Measurements from ENCODE around the gene DDIT3.
"Not testable (repeated sequence)": the region's sequence is repeated elsewhere in the genome, so short reads cannot be mapped to it uniquely, and the experiment has no call there.

DDIT3 gene

GRCh38 chr12:57507796-57508195, 12.5 kb downstream of the DDIT3 start:
- H3K36me3 ChIP-seq (ENCODE audit: insufficient read depth, low read length) = peaks cover 81% of the 10 kb centered on the region
- H3K9ac ChIP-seq (ENCODE audit: low read depth, low read length); H3K27me3 ChIP-seq (ENCODE audit: insufficient read depth, low read length); H3K4me1 ChIP-seq (ENCODE audit: insufficient read depth, low read length); H3K4me3 ChIP-seq (ENCODE audit: low read length); H3K27ac ChIP-seq (ENCODE audit: low read depth, low read length); H3K9me3 ChIP-seq (ENCODE audit: insufficient read depth, low read depth, low read length): not testable (repeated sequence)
- WGBS = 99% methylated on average over 17 of the region's 28 CpGs

GRCh38 chr12:57506541-57506940, 13.8 kb downstream of the DDIT3 start:
- not testable (repeated sequence) for H3K4me3 ChIP-seq (ENCODE audit: low read length); H3K4me1 ChIP-seq (ENCODE audit: insufficient read depth, low read length); H3K9ac ChIP-seq (ENCODE audit: low read depth, low read length); H3K27me3 ChIP-seq (ENCODE audit: insufficient read depth, low read length); H3K27ac ChIP-seq (ENCODE audit: low read depth, low read length); H3K9me3 ChIP-seq (ENCODE audit: insufficient read depth, low read depth, low read length)
- peaks cover 81% of the 10 kb centered on the region for H3K36me3 ChIP-seq (ENCODE audit: insufficient read depth, low read length)
- WGBS = 96% methylated on average over 3 of the region's 4 CpGs

GRCh38 chr12:57502311-57502969, 17.9 kb downstream of the DDIT3 start:
- H3K9me3 ChIP-seq (ENCODE audit: insufficient read depth, low read depth, low read length); H3K4me3 ChIP-seq (ENCODE audit: low read length); H3K27me3 ChIP-seq (ENCODE audit: insufficient read depth, low read length); H3K9ac ChIP-seq (ENCODE audit: low read depth, low read length); H3K4me1 ChIP-seq (ENCODE audit: insufficient read depth, low read length); H3K27ac ChIP-seq (ENCODE audit: low read depth, low read length): not testable (repeated sequence)
- H3K36me3 ChIP-seq (ENCODE audit: insufficient read depth, low read length) = peaks cover 85% of the 10 kb centered on the region
- 97% methylated on average over 20 of the region's 22 CpGs for WGBS

GRCh38 chr12:57500213-57500612, 20.1 kb downstream of the DDIT3 start:
- Histone ChIP-seq H3K9me3 (ENCODE audit: insufficient read depth, low read depth, low read length) (no peaks in the 10 kb centered on the region), H3K4me1 (ENCODE audit: insufficient read depth, low read length) (no peaks in the 10 kb centered on the region), H3K36me3 (ENCODE audit: insufficient read depth, low read length) (peaks cover 88% of the 10 kb centered on the region), H3K9ac (ENCODE audit: low read depth, low read length) (no peak overlapping the region), H3K27me3 (ENCODE audit: insufficient read depth, low read length) (no peaks in the 10 kb centered on the region), H3K4me3 (ENCODE audit: low read length) (no peak overlapping the region), H3K27ac (ENCODE audit: low read depth, low read length) (no peak overlapping the region)
- WGBS = 96% methylated on average over 11 of the region's 11 CpGs

- peaks cover 76% of the 10 kb centered on the region for H3K36me3 ChIP-seq (ENCODE audit: insufficient read depth, low read length)
These were observed 21.7 kb downstream of the DDIT3 start for GRCh38 chr12:57498571-57498970.

GRCh38 chr12:57498132-57498502, 22.2 kb downstream of the DDIT3 start:
- Histone ChIP-seq H3K36me3 (ENCODE audit: insufficient read depth, low read length) (peaks cover 73% of the 10 kb centered on the region), H3K4me1 (ENCODE audit: insufficient read depth, low read length) (no peaks in the 10 kb centered on the region), H3K9me3 (ENCODE audit: insufficient read depth, low read depth, low read length) (no peaks in the 10 kb centered on the region), H3K4me3 (ENCODE audit: low read length) (no peak overlapping the region), H3K9ac (ENCODE audit: low read depth, low read length) (no peak overlapping the region), H3K27ac (ENCODE audit: low read depth, low read length) (no peak overlapping the region), H3K27me3 (ENCODE audit: insufficient read depth, low read length) (no peaks in the 10 kb centered on the region)
- WGBS = 93% methylated on average over 9 of the region's 9 CpGs

More at GRCh38 chr12:57498571-57498970, 21.7 kb downstream of the DDIT3 start:
- Histone ChIP-seq H3K9ac (ENCODE audit: low read depth, low read length) (no peak overlapping the region), H3K27me3 (ENCODE audit: insufficient read depth, low read length) (no peaks in the 10 kb centered on the region), H3K9me3 (ENCODE audit: insufficient read depth, low read depth, low read length) (no peaks in the 10 kb centered on the region), H3K4me3 (ENCODE audit: low read length) (no peak overlapping the region), H3K27ac (ENCODE audit: low read depth, low read length) (no peak overlapping the region), H3K4me1 (ENCODE audit: insufficient read depth, low read length) (no peaks in the 10 kb centered on the region)
- WGBS = 95% methylated on average over 4 of the region's 4 CpGs

GRCh38 chr12:57497223-57498131, 22.8 kb downstream of the DDIT3 start:
- Histone ChIP-seq H3K4me3 (ENCODE audit: low read length) (no peak overlapping the region), H3K4me1 (ENCODE audit: insufficient read depth, low read length) (no peaks in the 10 kb centered on the region), H3K9ac (ENCODE audit: low read depth, low read length) (no peak overlapping the region), H3K9me3 (ENCODE audit: insufficient read depth, low read depth, low read length) (peaks cover 5% of the 10 kb centered on the region; the same call in 1 of the 2 replicates), H3K27ac (ENCODE audit: low read depth, low read length) (no peak overlapping the region), H3K36me3 (ENCODE audit: insufficient read depth, low read length) (peaks cover 72% of the 10 kb centered on the region), H3K27me3 (ENCODE audit: insufficient read depth, low read length) (no peaks in the 10 kb centered on the region)
- WGBS = 96% methylated on average over 12 of the region's 12 CpGs

- peaks cover 72% of the 10 kb centered on the region for H3K36me3 ChIP-seq (ENCODE audit: insufficient read depth, low read length)
- no peak overlapping the region for H3K4me3 ChIP-seq (ENCODE audit: low read length)
- no peaks in the 10 kb centered on the region for H3K4me1 ChIP-seq (ENCODE audit: insufficient read depth, low read length)
- no peak overlapping the region for H3K27ac ChIP-seq (ENCODE audit: low read depth, low read length)
- no peaks in the 10 kb centered on the region for H3K27me3 ChIP-seq (ENCODE audit: insufficient read depth, low read length)
- H3K9me3 ChIP-seq (ENCODE audit: insufficient read depth, low read depth, low read length) = peaks cover 5% of the 10 kb centered on the region; the same call in 1 of the 2 replicates
- H3K9ac ChIP-seq (ENCODE audit: low read depth, low read length) = no peak overlapping the region
These were observed 23.5 kb downstream of the DDIT3 start for GRCh38 chr12:57496822-57497221.

- peaks cover 72% of the 10 kb centered on the region for H3K36me3 ChIP-seq (ENCODE audit: insufficient read depth, low read length)
- H3K9me3 ChIP-seq (ENCODE audit: insufficient read depth, low read depth, low read length) = not testable (repeated sequence)
- WGBS = 93% methylated on average over 48 of the region's 48 CpGs
These were observed 25.1 kb downstream of the DDIT3 start for GRCh38 chr12:57495051-57495701.

GRCh38 chr12:57491393-57492280, 28.7 kb downstream of the DDIT3 start:
- Histone ChIP-seq H3K9ac (ENCODE audit: low read depth, low read length) (no peak overlapping the region), H3K36me3 (ENCODE audit: insufficient read depth, low read length) (peaks cover 56% of the 10 kb centered on the region), H3K27ac (ENCODE audit: low read depth, low read length) (no peak overlapping the region), H3K4me1 (ENCODE audit: insufficient read depth, low read length) (peaks cover 6% of the 10 kb centered on the region; the same call in 1 of the 2 replicates), H3K27me3 (ENCODE audit: insufficient read depth, low read length) (no peaks in the 10 kb centered on the region), H3K4me3 (ENCODE audit: low read length) (no peak overlapping the region), H3K9me3 (ENCODE audit: insufficient read depth, low read depth, low read length) (peaks cover 5% of the 10 kb centered on the region; the same call in 1 of the 2 replicates)
- WGBS = 96% methylated on average over 15 of the region's 15 CpGs

More at GRCh38 chr12:57495051-57495701, 25.1 kb downstream of the DDIT3 start:
- H3K4me1 ChIP-seq (ENCODE audit: insufficient read depth, low read length); H3K4me3 ChIP-seq (ENCODE audit: low read length); H3K27me3 ChIP-seq (ENCODE audit: insufficient read depth, low read length); H3K9ac ChIP-seq (ENCODE audit: low read depth, low read length); H3K27ac ChIP-seq (ENCODE audit: low read depth, low read length): not testable (repeated sequence)
